Activated CD8-positive, alpha-beta T cell treated with anti-CD3 and anti-CD28 coated beads for 36 hours (primary cell): Measurements from ENCODE around the gene RPP21. TPM values are rescaled to one million over a fixed set of nuclear protein-coding genes. Genes with fewer than 3 reads are reported as not detected.

Experiments used
- ATAC-seq: fragments of 200-7000 bp; cut with Tn5 transposase; one replicate; pipeline ENCODE4 v1.10.0; 2021; ENCODE audit warnings: mild to moderate bottlenecking, moderate library complexity
- CTCF ChIA-PET: fragments of 350-600 bp; sonication (Branson Sonifier 250); formaldehyde crosslinking; loops from one replicate; lab custom pipeline; 2021; ENCODE audit warnings: antibody characterized with exemption; lab: Charles Lee
- POLR2A ChIA-PET: fragments of 350-600 bp; sonication (Branson Sonifier 250); formaldehyde crosslinking; loops from one replicate; lab custom pipeline; 2021; ENCODE audit warnings: antibody characterized with exemption; lab: Charles Lee
- DNase-seq: peaks from one replicate; pipeline ENCODE4 v3.0.0-alpha.2; 2020
- H3K27ac Mint-ChIP-seq: one replicate; pipeline ENCODE4 v1.8.0; 2021; ENCODE audit warnings: mild to moderate bottlenecking, mixed read lengths
- H3K27me3 Mint-ChIP-seq: one replicate; pipeline ENCODE4 v1.8.0; 2021; ENCODE audit warnings: mixed read lengths
- H3K36me3 Mint-ChIP-seq: one replicate; pipeline ENCODE4 v1.8.0; 2021; ENCODE audit warnings: low read depth, mixed read lengths
- H3K4me1 Mint-ChIP-seq: one replicate; pipeline ENCODE4 v1.8.0; 2021; ENCODE audit warnings: low read depth, mixed read lengths
- H3K4me3 Mint-ChIP-seq: one replicate; pipeline ENCODE4 v1.8.0; 2021; ENCODE audit warnings: mild to moderate bottlenecking, moderate library complexity, mixed read lengths
- H3K9me3 Mint-ChIP-seq: one replicate; pipeline ENCODE4 v1.8.0; 2021; ENCODE audit warnings: mixed read lengths
- CTCF ChIP-seq: fragments of 200-600 bp; IDR thresholded peaks from one replicate; pipeline ENCODE4 v1.8.0; 2022; ENCODE audit warnings: antibody characterized with exemption, mild to moderate bottlenecking
- intact Hi-C: fragments of 100-400 bp; cut with micrococcal nuclease; formaldehyde crosslinking; loops from one replicate; pipeline ENCODE4 v1.10.0; 2022
- total RNA-seq, 2 experiments: library from RNA; stranded (reverse); gene quantifications; one replicate each; pipeline ENCODE4 v1.2.3, GENCODE V29; 2021

Gene RPP21
- total RNA-seq, 2 experiments from 2014 or later: 43.0 to 43.5 TPM

- Mint-ChIP-seq H3K27me3 (no peaks in the 10 kb centered on the region), H3K9me3 (no peaks in the 10 kb centered on the region), H3K4me3 (no peak overlapping the region), H3K36me3 (peaks cover 72% of the 10 kb centered on the region), H3K4me1 (peaks cover 43% of the 10 kb centered on the region), H3K27ac (no peak overlapping the region)
- POLR2A ChIA-PET: interaction anchor here (0.6 to 1.5 kb wide), 4 partner anchors 13 to 84 kb away, joined by 3 to 4 read pairs (median 3); no protein-coding TSS in a partner anchor
- DNase-seq (no peak), ATAC-seq (no peak)
- TF ChIP-seq CTCF: no peak
- intact Hi-C loops: no loop called here
- CTCF ChIA-PET: no interaction called here
These were observed 32.7 kb upstream of the RPP21 start for GRCh38 chr6:30312266-30312665.

GRCh38 chr6:30312676-30313321 lies 32.2 kb upstream of the RPP21 start:
- intact Hi-C loops: no loop called here
- CTCF ChIA-PET: no interaction called here

GRCh38 chr6:30315156-30315555 lies 29.8 kb upstream of the RPP21 start:
- Mint-ChIP-seq H3K27ac (no peak overlapping the region), H3K27me3 (no peaks in the 10 kb centered on the region), H3K4me3 (no peak overlapping the region), H3K36me3 (peaks cover 71% of the 10 kb centered on the region), H3K4me1 (peaks cover 57% of the 10 kb centered on the region), H3K9me3 (no peaks in the 10 kb centered on the region)
- CTCF ChIA-PET: interaction anchor here (0.8 to 2.2 kb wide), 3 partner anchors 41 to 184 kb away, joined by 3 to 6 read pairs (median 5); no protein-coding TSS in a partner anchor
- intact Hi-C loops: no loop called here
- POLR2A ChIA-PET: interaction anchor here (1.7 kb wide), 1 partner anchor 10 kb away, joined by 7 read pairs; no protein-coding TSS in a partner anchor
- no peak for TF ChIP-seq CTCF
- ATAC-seq (no peak), DNase-seq (no peak)

More at GRCh38 chr6:30312676-30313321, 32.2 kb upstream of the RPP21 start:
- POLR2A ChIA-PET: interaction anchor here (0.7 to 1.5 kb wide), 3 partner anchors 9 to 18 kb away, joined by 3 read pairs; no protein-coding TSS in a partner anchor
- peaks cover 73% of the 10 kb centered on the region for H3K36me3 Mint-ChIP-seq
- H3K4me3 Mint-ChIP-seq: no peak overlapping the region
- no peak overlapping the region for H3K27ac Mint-ChIP-seq
- DNase-seq: no peak
- no peaks in the 10 kb centered on the region for H3K9me3 Mint-ChIP-seq
- no peak for ATAC-seq
- peaks cover 49% of the 10 kb centered on the region for H3K4me1 Mint-ChIP-seq
- H3K27me3 Mint-ChIP-seq: no peaks in the 10 kb centered on the region
- TF ChIP-seq CTCF: no peak

- ChIA-PET POLR2A (interaction anchor here (1.0 to 2.0 kb wide), 3 partner anchors 8 to 12 kb away, joined by 3 to 11 read pairs (median 4); partner anchors contain the start of gene TRIM39), CTCF (interaction anchor here (1.2 to 1.8 kb wide), 4 partner anchors 38 to 214 kb away, joined by 3 to 6 read pairs (median 4); no protein-coding TSS in a partner anchor)
These were observed 26.9 kb upstream of the RPP21 start for GRCh38 chr6:30317913-30318589.

More at GRCh38 chr6:30317913-30318589, 26.9 kb upstream of the RPP21 start:
- H3K4me3 Mint-ChIP-seq: no peak overlapping the region
- DNase-seq (peak; percentile 9), ATAC-seq (no peak)
- peaks cover 71% of the 10 kb centered on the region for H3K4me1 Mint-ChIP-seq
- no peak for TF ChIP-seq CTCF
- H3K9me3 Mint-ChIP-seq: peaks cover 4% of the 10 kb centered on the region
- peaks cover 72% of the 10 kb centered on the region for H3K36me3 Mint-ChIP-seq
- peak overlapping the region; percentile 47 for H3K27ac Mint-ChIP-seq
- intact Hi-C loops: no loop called here
- no peaks in the 10 kb centered on the region for H3K27me3 Mint-ChIP-seq
